Kidney (tissue), 14 donors: ENCODE measurements around the gene GRPEL1. TPM values are rescaled to one million over a fixed set of nuclear protein-coding genes. Genes with fewer than 3 reads are reported as not detected.

Experiments used
- DNase-seq, 5 donors: peaks; one replicate each; pipeline ENCODE4 v3.0.0-alpha.2; 2013 to 2020
- FAIRE-seq: peaks from 2 replicates; lab custom pipeline; 2012; peaks lifted over from hg19 to GRCh38; lab: Jason Lieb, UNC
- H3K27ac ChIP-seq, 2 donors: one replicate each; pipeline ENCODE4 v1.7.0; 2013; ENCODE audit warnings: low read depth in 2 of 2, low read length in 2 of 2, inconsistent platforms in 1 of 2
- H3K27me3 ChIP-seq: one replicate; pipeline ENCODE4 v1.7.1; 2013; ENCODE audit warnings: low read length, inconsistent platforms; ENCODE audit not compliant: control insufficient read depth, insufficient read depth
- H3K36me3 ChIP-seq, 3 donors: one replicate each; pipeline versions ENCODE4 v1.7.0 to v1.7.1; 2013; ENCODE audit warnings: low read length in 3 of 3, control low read depth in 1 of 3, inconsistent platforms in 1 of 3; ENCODE audit not compliant: insufficient read depth in 3 of 3, control insufficient read depth in 2 of 3
- H3K4me1 ChIP-seq, 3 donors: one replicate each; pipeline versions ENCODE4 v1.7.0 to v1.7.1; 2013; ENCODE audit warnings: low read length in 3 of 3, inconsistent platforms in 1 of 3, low read depth in 1 of 3; ENCODE audit not compliant: control insufficient read depth in 2 of 3, insufficient read depth in 2 of 3
- H3K4me3 ChIP-seq, 3 donors: one replicate each; pipeline versions ENCODE4 v1.7.0 to v1.8.1; 2013; ENCODE audit warnings: low read length in 3 of 3, control low read depth in 1 of 3, inconsistent platforms in 1 of 3
- H3K9ac ChIP-seq, 3 donors: one replicate each; pipeline versions ENCODE4 v1.7.0 to v1.7.1; 2013; ENCODE audit warnings: low read length in 3 of 3, control low read depth in 1 of 3, inconsistent platforms in 1 of 3
- H3K9me3 ChIP-seq, 3 donors: one replicate each; pipeline versions ENCODE4 v1.7.0 to v1.7.1; 2013; ENCODE audit warnings: low read length in 3 of 3, control low read depth in 1 of 3, inconsistent platforms in 1 of 3; ENCODE audit not compliant: control insufficient read depth in 2 of 3, insufficient read depth in 1 of 3
- CTCF ChIP-seq: IDR thresholded peaks from 3 replicates; pipeline ENCODE4 v1.5.1; 2012; ENCODE audit warnings: mild to moderate bottlenecking, moderate library complexity, borderline replicate concordance; ENCODE audit not compliant: insufficient read depth; ENCODE audit errors: extremely low read depth
- intact Hi-C: fragments of 100-400 bp; cut with DNase I; formaldehyde crosslinking; loops from one replicate; pipeline ENCODE4 v1.11.1; 2022
- polyA plus RNA-seq: library from polyadenylated mRNA; stranded (reverse); fragments of 350-450 nt; fragmentation: Illumina TruSeq; extraction: RNeasy Lipid Tissue Mini Kit (QIAGEN cat#74804); gene quantifications from one replicate; pipeline ENCODE4 v1.2.3, GENCODE V29; 2014; ENCODE audit warnings: low read depth, low replicate concordance; ENCODE audit not compliant: insufficient read depth
- total RNA-seq: library from RNA; stranded (reverse); fragmentation: NEBNext Ultra II Directional; extraction: Animal tissue kit (Norgen Biotek cat#: 25700); gene quantifications from one replicate; pipeline ENCODE4 v1.2.1, GENCODE V29; 2021
- donor health status: control.
- donor health status: control.
- donor health status: control.
- donor health status: control.
- donor health status: control.
- donor health status: DM: yes; HTN: yes; CAD: no.
- donor health status: Normal renal cell carcinoma (clear cell type).

GRPEL1 gene
- total and polyA plus RNA-seq, 2 donors from 2014 or later, result 27.4 to 84.9 TPM

DNA sequence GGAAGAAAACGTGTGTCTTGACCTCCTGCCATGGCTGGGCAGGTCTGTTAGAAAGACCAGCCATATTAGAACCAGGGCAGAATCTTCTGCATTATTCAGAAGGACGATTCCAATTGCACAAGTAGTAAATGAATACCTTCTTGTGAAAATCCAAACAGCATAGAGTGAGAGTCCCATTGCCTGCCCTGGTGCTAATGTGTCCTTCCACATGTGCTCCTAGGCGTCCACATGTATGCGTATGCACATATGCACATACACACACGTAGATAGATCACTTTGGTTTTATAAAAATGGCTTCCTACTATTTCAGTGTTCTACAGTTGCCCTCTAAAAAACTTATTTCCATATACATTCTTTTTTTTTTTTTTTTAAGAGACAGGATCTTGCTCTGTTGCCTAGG lies 10.2 kb upstream of the GRPEL1 start:
- TF ChIP-seq CTCF, result no peak
- Histone ChIP-seq H3K4me3 (no peak overlapping the region), H3K9ac (no peak overlapping the region), H3K27me3 (no peaks in the 10 kb centered on the region), H3K36me3 (no peaks in the 10 kb centered on the region), H3K27ac (no peak overlapping the region), H3K4me1 (no peaks in the 10 kb centered on the region), H3K9me3 (no peaks in the 10 kb centered on the region)
- no peak for FAIRE-seq
- intact Hi-C loops, result loop anchor here (10.0 kb wide), 1 partner anchor 363 kb away; the partner anchor contains the start of gene BLOC1S4
- DNase-seq, result no peak

DNA sequence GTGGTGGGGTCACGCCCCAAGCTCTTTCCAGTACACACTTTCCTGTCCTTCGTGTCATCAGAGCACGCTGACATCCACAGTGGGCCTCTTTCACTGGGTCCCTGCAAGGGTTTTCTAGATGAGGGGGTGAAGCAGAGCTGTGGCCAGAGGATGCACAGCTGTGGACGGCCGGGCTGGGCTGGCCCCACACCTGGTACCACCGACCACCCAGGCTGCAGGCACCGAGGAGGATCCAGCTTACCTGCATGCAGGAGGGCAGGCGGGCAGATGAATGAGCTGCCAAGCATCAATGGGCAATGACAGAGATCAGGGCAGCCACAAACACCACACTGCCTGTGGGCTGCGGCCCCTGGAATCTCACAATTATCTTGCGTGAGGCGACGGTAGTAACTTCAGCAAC lies 9.5 kb upstream of the GRPEL1 start:
- FAIRE-seq, result no peak
- intact Hi-C loops, result loop anchor here (10.0 kb wide), 1 partner anchor 363 kb away; the partner anchor contains the start of gene BLOC1S4

GRCh38 chr4:7076696-7077082 lies 8.8 kb upstream of the GRPEL1 start:
- DNase-seq (no peak), FAIRE-seq (no peak)
- no peak for TF ChIP-seq CTCF
- no peak overlapping the region for H3K27ac ChIP-seq
- no peaks in the 10 kb centered on the region for H3K9me3 ChIP-seq
- H3K27me3 ChIP-seq, result no peaks in the 10 kb centered on the region
- H3K4me1 ChIP-seq, result no peaks in the 10 kb centered on the region
- no peak overlapping the region for H3K9ac ChIP-seq
- H3K4me3 ChIP-seq, result no peak overlapping the region
- intact Hi-C loops, result loop anchor here (10.0 kb wide), 1 partner anchor 362 kb away; the partner anchor contains the start of gene BLOC1S4
- H3K36me3 ChIP-seq, result no peaks in the 10 kb centered on the region

More for the DNA sequence above, 9.5 kb upstream of the GRPEL1 start:
- Histone ChIP-seq H3K27me3 (no peaks in the 10 kb centered on the region), H3K9ac (no peak overlapping the region), H3K9me3 (no peaks in the 10 kb centered on the region), H3K4me3 (no peak overlapping the region), H3K27ac (no peak overlapping the region), H3K36me3 (no peaks in the 10 kb centered on the region), H3K4me1 (no peaks in the 10 kb centered on the region)
- no peak for TF ChIP-seq CTCF
- no peak for DNase-seq
